OCI-LY1 (cell line): ENCODE measurements around the gene GRIN2A.

ENCODE experiments used
- H2AFZ ChIP-seq: fragments of 200-600 bp; sonication (generic), shearing (Covaris generic); 2 replicates; pipeline ENCODE4 v1.6.0; 2014; ENCODE audit warnings: antibody characterized with exemption, mild to moderate bottlenecking, low read length
- H3F3A ChIP-seq: fragments of 200-600 bp; sonication (generic), shearing (Covaris generic); 2 replicates; pipeline ENCODE4 v1.6.0; 2014; ENCODE audit warnings: mild to moderate bottlenecking, antibody characterized with exemption, low read length, moderate library complexity; ENCODE audit not compliant: insufficient read depth
- H3K27ac ChIP-seq: fragments of 200-600 bp; sonication (generic); 2 replicates; pipeline ENCODE4 v1.5.1; 2014; ENCODE audit warnings: low read length, mixed run types, mild to moderate bottlenecking, low read depth; ENCODE audit not compliant: poor library complexity, severe bottlenecking
- H3K27me3 ChIP-seq: fragments of 200-600 bp; sonication (generic); 2 replicates; pipeline ENCODE4 v1.6.0; 2014; ENCODE audit warnings: antibody characterized with exemption, mild to moderate bottlenecking, low read length, moderate library complexity; ENCODE audit not compliant: insufficient read depth
- H3K36me3 ChIP-seq: fragments of 200-600 bp; sonication (generic); 2 replicates; pipeline ENCODE4 v1.6.1; 2014; ENCODE audit warnings: mild to moderate bottlenecking, antibody characterized with exemption, low read length, moderate library complexity, mixed read lengths; ENCODE audit not compliant: insufficient read depth
- H3K4me1 ChIP-seq: fragments of 200-600 bp; sonication (generic); 2 replicates; pipeline ENCODE4 v1.5.1; 2014; ENCODE audit warnings: mild to moderate bottlenecking, low read length, moderate library complexity; ENCODE audit not compliant: insufficient read depth, severe bottlenecking
- H3K4me2 ChIP-seq: fragments of 200-600 bp; sonication (generic), shearing (Covaris generic); 2 replicates; pipeline ENCODE4 v1.6.1; 2014; ENCODE audit warnings: low read length
- H3K4me3 ChIP-seq: fragments of 200-600 bp; sonication (generic); 2 replicates; pipeline ENCODE4 v1.5.1; 2014; ENCODE audit warnings: low read length, low read depth, mild to moderate bottlenecking, mixed read lengths; ENCODE audit not compliant: poor library complexity, severe bottlenecking
- H3K79me2 ChIP-seq: fragments of 200-600 bp; shearing (Covaris generic); 2 replicates; pipeline ENCODE4 v1.6.1; 2016; ENCODE audit warnings: mixed run types, low read length, mixed read lengths; ENCODE audit not compliant: insufficient read depth
- H3K9ac ChIP-seq: fragments of 200-600 bp; sonication (generic), shearing (Covaris generic); 2 replicates; pipeline ENCODE4 v1.6.1; 2014; ENCODE audit warnings: mild to moderate bottlenecking, low read length, mixed read lengths
- H3K9me2 ChIP-seq: fragments of 200-600 bp; sonication (generic), shearing (Covaris generic); 2 replicates; pipeline ENCODE4 v1.6.1; 2014; ENCODE audit warnings: low read depth, mild to moderate bottlenecking, low read length, mixed read lengths
- H3K9me3 ChIP-seq: fragments of 200-600 bp; shearing (Covaris generic); 2 replicates; pipeline ENCODE4 v1.6.1; 2014; ENCODE audit warnings: low read length, mixed read lengths
- H4K20me1 ChIP-seq: fragments of 200-600 bp; sonication (generic), shearing (Covaris generic); 2 replicates; pipeline ENCODE4 v1.6.0; 2016; ENCODE audit warnings: mild to moderate bottlenecking, low read length; ENCODE audit not compliant: insufficient read depth
- EZH2 ChIP-seq: fragments of 200-600 bp; sonication (generic), shearing (Covaris generic); IDR thresholded peaks from 2 replicates; pipeline ENCODE4 v1.8.0; 2017; ENCODE audit warnings: borderline replicate concordance, mixed run types, mild to moderate bottlenecking, antibody characterized with exemption, low read length, moderate library complexity, mixed read lengths
- TF ChIP-seq, protein P1 (sequence below): fragments of 200-600 bp; sonication (generic), shearing (Covaris generic); IDR thresholded peaks from 2 replicates; pipeline ENCODE4 v1.5.1; 2017; ENCODE audit warnings: mild to moderate bottlenecking, antibody characterized with exemption, low read length, moderate library complexity, mixed read lengths

The GRIN2A gene

DNA sequence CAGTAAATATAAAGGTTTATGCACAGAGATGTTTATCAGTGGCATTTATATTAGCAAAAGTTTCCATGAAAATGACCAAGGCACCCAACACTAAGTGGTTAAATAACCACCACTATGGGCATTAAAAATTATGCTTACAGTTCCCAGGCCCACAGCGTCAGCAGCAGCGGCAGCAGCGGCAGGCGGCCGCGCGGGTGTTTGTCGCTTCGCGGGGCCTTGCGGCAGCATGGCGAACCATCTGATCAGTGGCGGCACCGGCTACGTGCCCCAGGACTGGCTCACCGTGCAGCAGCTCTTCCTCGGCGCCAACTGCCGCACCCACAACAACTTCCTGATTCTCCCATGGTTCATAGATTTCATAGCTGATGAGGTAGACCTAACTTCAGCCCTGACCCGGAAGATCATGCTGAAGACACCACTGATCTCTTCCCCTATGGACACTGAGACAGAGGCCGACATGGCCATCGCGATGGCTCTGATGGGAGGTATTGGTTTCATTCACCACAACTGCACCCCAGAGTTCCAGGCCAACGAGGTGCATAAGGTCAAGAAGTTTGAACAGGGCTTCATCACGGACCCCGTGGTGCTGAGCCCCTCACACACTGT, 71.0 kb downstream of the GRIN2A start:
- H3K9me3 ChIP-seq = no peaks in the 10 kb centered on the region
- TF ChIP-seq, protein P1, sequence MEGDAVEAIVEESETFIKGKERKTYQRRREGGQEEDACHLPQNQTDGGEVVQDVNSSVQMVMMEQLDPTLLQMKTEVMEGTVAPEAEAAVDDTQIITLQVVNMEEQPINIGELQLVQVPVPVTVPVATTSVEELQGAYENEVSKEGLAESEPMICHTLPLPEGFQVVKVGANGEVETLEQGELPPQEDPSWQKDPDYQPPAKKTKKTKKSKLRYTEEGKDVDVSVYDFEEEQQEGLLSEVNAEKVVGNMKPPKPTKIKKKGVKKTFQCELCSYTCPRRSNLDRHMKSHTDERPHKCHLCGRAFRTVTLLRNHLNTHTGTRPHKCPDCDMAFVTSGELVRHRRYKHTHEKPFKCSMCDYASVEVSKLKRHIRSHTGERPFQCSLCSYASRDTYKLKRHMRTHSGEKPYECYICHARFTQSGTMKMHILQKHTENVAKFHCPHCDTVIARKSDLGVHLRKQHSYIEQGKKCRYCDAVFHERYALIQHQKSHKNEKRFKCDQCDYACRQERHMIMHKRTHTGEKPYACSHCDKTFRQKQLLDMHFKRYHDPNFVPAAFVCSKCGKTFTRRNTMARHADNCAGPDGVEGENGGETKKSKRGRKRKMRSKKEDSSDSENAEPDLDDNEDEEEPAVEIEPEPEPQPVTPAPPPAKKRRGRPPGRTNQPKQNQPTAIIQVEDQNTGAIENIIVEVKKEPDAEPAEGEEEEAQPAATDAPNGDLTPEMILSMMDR = no peak
- TF ChIP-seq EZH2 = no peak
- H3K4me2 ChIP-seq = no peak overlapping the region
- H3K36me3 ChIP-seq = no peaks in the 10 kb centered on the region
- H2AFZ ChIP-seq = no peak overlapping the region
- H3K4me1 ChIP-seq = no peaks in the 10 kb centered on the region
- H3K9me2 ChIP-seq = no peaks in the 10 kb centered on the region
- no peaks in the 10 kb centered on the region for H3K27me3 ChIP-seq
- H3K9ac ChIP-seq = no peak overlapping the region
- no peaks in the 10 kb centered on the region for H3F3A ChIP-seq
- no peaks in the 10 kb centered on the region for H4K20me1 ChIP-seq
- H3K4me3 ChIP-seq = no peak overlapping the region
- no peaks in the 10 kb centered on the region for H3K79me2 ChIP-seq
- H3K27ac ChIP-seq = no peak overlapping the region

DNA sequence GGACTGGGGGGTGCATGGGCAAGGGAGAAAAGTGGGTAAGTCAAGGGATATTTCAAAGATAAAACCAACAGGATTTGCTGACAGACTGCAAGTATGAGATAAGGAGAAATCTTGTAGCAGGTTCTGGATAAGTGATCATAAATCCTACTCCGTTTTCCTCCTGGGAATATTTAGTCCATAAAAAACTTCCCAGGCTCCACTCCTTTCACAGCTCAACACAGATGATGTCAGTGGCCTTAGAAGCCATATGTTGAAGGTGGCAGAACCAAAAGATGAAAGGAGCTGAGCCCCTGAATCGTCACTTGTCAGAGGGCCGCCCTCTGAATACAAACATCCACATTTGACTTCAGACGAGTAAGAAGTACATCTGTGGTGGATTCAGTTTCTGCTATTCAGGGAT, 71.7 kb downstream of the GRIN2A start:
- Histone ChIP-seq H4K20me1 (no peaks in the 10 kb centered on the region), H3K36me3 (no peaks in the 10 kb centered on the region), H3K9me2 (no peaks in the 10 kb centered on the region), H3K27me3 (no peaks in the 10 kb centered on the region), H3K9me3 (no peaks in the 10 kb centered on the region), H3K4me2 (no peak overlapping the region), H3F3A (no peaks in the 10 kb centered on the region), H3K9ac (no peak overlapping the region), H3K4me3 (no peak overlapping the region), H2AFZ (no peak overlapping the region), H3K79me2 (no peaks in the 10 kb centered on the region), H3K4me1 (no peaks in the 10 kb centered on the region), H3K27ac (no peak overlapping the region)
- TF ChIP-seq, protein P1 = no peak
- TF ChIP-seq EZH2 = no peak

DNA sequence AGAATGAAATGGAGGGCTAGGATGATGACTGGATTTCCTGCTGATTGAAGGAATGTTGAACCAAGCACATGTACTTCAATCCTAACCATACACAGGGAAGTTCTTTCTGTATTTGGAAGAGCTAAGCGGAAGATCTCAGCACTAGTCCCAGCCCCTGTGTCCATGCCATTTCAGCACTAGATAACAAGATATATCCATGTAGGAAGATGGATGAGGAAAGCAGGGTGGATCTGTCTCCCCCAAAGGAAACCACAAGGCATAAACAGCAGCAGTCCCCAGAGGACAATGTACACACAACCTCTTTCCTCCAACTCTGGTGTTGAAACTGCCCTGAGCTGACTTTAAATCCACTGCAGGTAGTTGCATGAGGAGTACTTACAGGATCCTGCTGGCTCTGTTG, 75.1 kb downstream of the GRIN2A start:
- H3K36me3 ChIP-seq = no peaks in the 10 kb centered on the region
- H3K4me3 ChIP-seq = no peak overlapping the region
- H3K79me2 ChIP-seq = no peaks in the 10 kb centered on the region
- H3K27me3 ChIP-seq = no peaks in the 10 kb centered on the region
- TF ChIP-seq EZH2 = no peak
- TF ChIP-seq, protein P1 = no peak
- no peaks in the 10 kb centered on the region for H3F3A ChIP-seq
- no peaks in the 10 kb centered on the region for H4K20me1 ChIP-seq
- H3K4me1 ChIP-seq = no peaks in the 10 kb centered on the region
- H3K27ac ChIP-seq = no peak overlapping the region
- H3K9ac ChIP-seq = no peak overlapping the region
- H3K9me2 ChIP-seq = no peaks in the 10 kb centered on the region
- no peak overlapping the region for H3K4me2 ChIP-seq
- no peaks in the 10 kb centered on the region for H3K9me3 ChIP-seq
- no peak overlapping the region for H2AFZ ChIP-seq
